A549 (cell line): ENCODE results near the gene ADAM12. TPM values are rescaled to one million over a fixed set of nuclear protein-coding genes. Genes with fewer than 3 reads are reported as not detected.

Source experiments
- ATAC-seq, 2 experiments: fragments of 200-7000 bp in 1 of 2; fragments of >200 bp in 1 of 2; cut with Nextera tagmentation in 1 of 2; cut with Tn5 transposase in 1 of 2; 3 replicates each; pipeline versions ENCODE4 v1.8.0 to v1.9.1; 2018 to 2020; ENCODE audit warnings: mild to moderate bottlenecking in 1 of 2, moderate library complexity in 1 of 2
- CTCF ChIA-PET: fragments of 300-600 bp; sonication (Branson Sonifier 250); formaldehyde crosslinking; extraction: SDS; loops from one replicate; lab custom pipeline; 2021; ENCODE audit warnings: antibody characterized with exemption, inconsistent platforms; lab: Yijun Ruan, JAX
- POLR2A ChIA-PET: fragments of 350-600 bp; formaldehyde crosslinking; extraction: SDS; loops from one replicate; lab custom pipeline; 2021; ENCODE audit warnings: antibody characterized with exemption, inconsistent platforms; lab: Yijun Ruan, JAX
- DNase-seq, 2 experiments: peaks; one replicate each; pipeline versions ENCODE4 v3.0.0 to v3.0.0-alpha.2; 2011 to 2016; ENCODE audit warnings: low read depth in 1 of 2, low spot score in 1 of 2
- FAIRE-seq: peaks from 2 replicates; lab custom pipeline; 2011; peaks lifted over from hg19 to GRCh38; lab: Jason Lieb, UNC
- H3K27ac ChIP-seq, 2 experiments: fragments of >200 bp; sonication (Bioruptor Twin); formaldehyde crosslinking; 3 replicates each; pipeline ENCODE4 v1.5.1; 2016 to 2017
- H3K4me1 ChIP-seq: fragments of >200 bp; sonication (Bioruptor Twin); formaldehyde crosslinking; 3 replicates; pipeline ENCODE4 v1.6.1; 2016
- H3K4me2 ChIP-seq: fragments of >200 bp; sonication (Bioruptor Twin); formaldehyde crosslinking; 3 replicates; pipeline ENCODE4 v1.6.1; 2016
- H3K4me3 ChIP-seq: fragments of >200 bp; sonication (Bioruptor Twin); formaldehyde crosslinking; 3 replicates; pipeline ENCODE4 v1.5.1; 2016
- H3K9me3 ChIP-seq: fragments of >200 bp; sonication (Bioruptor Twin); formaldehyde crosslinking; 3 replicates; pipeline ENCODE4 v1.6.1; 2016
- CBX8 ChIP-seq: fragments of 200-600 bp; sonication (generic); IDR thresholded peaks from 2 replicates; pipeline ENCODE4 v1.6.1; 2016
- HOXA7 ChIP-seq: fragments of 250-450 bp; sonication (Bioruptor Pico); IDR thresholded peaks from 2 replicates; pipeline ENCODE4 v1.5.0; 2020; ENCODE audit warnings: mild to moderate bottlenecking, moderate library complexity
- HOXB13 ChIP-seq: fragments of 250-450 bp; sonication (Bioruptor Pico); IDR thresholded peaks from 2 replicates; pipeline ENCODE4 v1.5.0; 2020; ENCODE audit warnings: low read depth, mild to moderate bottlenecking, moderate library complexity
- HOXB5 ChIP-seq: fragments of 250-450 bp; sonication (Bioruptor Pico); IDR thresholded peaks from 2 replicates; pipeline ENCODE4 v1.5.0; 2020; ENCODE audit warnings: mild to moderate bottlenecking, moderate library complexity
- MAFK ChIP-seq: fragments of 450-650 bp; IDR thresholded peaks from 2 replicates; pipeline ENCODE4 v1.6.1; 2014; ENCODE audit not compliant: partially characterized antibody
- NFE2L2 ChIP-seq: fragments of 150-350 bp; conservative IDR thresholded peaks from 2 replicates; pipeline ENCODE4 v1.6.1; 2014; ENCODE audit warnings: low read length
- PHF8 ChIP-seq: fragments of 200-600 bp; sonication (generic); IDR thresholded peaks from 2 replicates; pipeline ENCODE4 v1.6.1; 2016; ENCODE audit warnings: low read depth, mild to moderate bottlenecking, antibody characterized with exemption, moderate library complexity, borderline replicate concordance
- RAD21 ChIP-seq, 2 experiments: fragments of >200 bp in 1 of 2; sonication (Bioruptor Twin) in 1 of 2; formaldehyde crosslinking in 1 of 2; IDR thresholded peaks in 1 of 2; conservative IDR thresholded peaks in 1 of 2; 2 replicates in 1 of 2; 3 replicates in 1 of 2; pipeline ENCODE4 v1.6.1; 2012 to 2018; ENCODE audit warnings: inconsistent platforms in 1 of 2
- RARB ChIP-seq: fragments of 250-450 bp; sonication (Bioruptor Pico); IDR thresholded peaks from 2 replicates; pipeline ENCODE4 v1.8.0; 2021; ENCODE audit warnings: mild to moderate bottlenecking, moderate library complexity
- TP53 ChIP-seq: fragments of 250-450 bp; sonication (Bioruptor Pico); IDR thresholded peaks from 2 replicates; pipeline ENCODE4 v1.5.0; 2021; ENCODE audit warnings: mild to moderate bottlenecking, moderate library complexity
- ZFP36 ChIP-seq: fragments of 450-650 bp; IDR thresholded peaks from 2 replicates; pipeline ENCODE4 v1.6.1; 2014; ENCODE audit warnings: borderline replicate concordance; ENCODE audit not compliant: partially characterized antibody
- ZSCAN20 ChIP-seq: fragments of 250-450 bp; sonication (Bioruptor Pico); IDR thresholded peaks from 2 replicates; pipeline ENCODE4 v1.8.0; 2022; ENCODE audit warnings: mild to moderate bottlenecking, moderate library complexity
- WGBS: methylation state at CpG from one replicate; pipeline ENCODE4 v1.1.6; 2017; ENCODE audit errors: missing lambda C conversion rate; 5-methylcytosine and 5-hydroxymethylcytosine counted together
- polyA plus RNA-seq, 4 experiments: library from polyadenylated mRNA; depleted of rRNA in 3 of 4; stranded (reverse); fragments of >200 nt; fragmentation: RNase III in 1 of 4; extraction: RNeasy Plus Mini Kit Qiagen cat#74134 plus additional on column Dnase treatment in 1 of 4; gene quantifications; 2 replicates in 3 of 4; 3 replicates in 1 of 4; pipeline ENCODE4 v1.2.3, GENCODE V29; 2011 to 2017
- small RNA-seq, 6 experiments: library from RNA; depleted of rRNA; stranded (forward); fragments of <200 nt; gene quantifications; one replicate each; pipeline ENCODE3, GENCODE V24; 2012

The ADAM12 gene
- polyA plus RNA-seq, 2 of the 4 experiments (the other 2 are of a cell fraction): 1.6 to 4.8 TPM

DNA sequence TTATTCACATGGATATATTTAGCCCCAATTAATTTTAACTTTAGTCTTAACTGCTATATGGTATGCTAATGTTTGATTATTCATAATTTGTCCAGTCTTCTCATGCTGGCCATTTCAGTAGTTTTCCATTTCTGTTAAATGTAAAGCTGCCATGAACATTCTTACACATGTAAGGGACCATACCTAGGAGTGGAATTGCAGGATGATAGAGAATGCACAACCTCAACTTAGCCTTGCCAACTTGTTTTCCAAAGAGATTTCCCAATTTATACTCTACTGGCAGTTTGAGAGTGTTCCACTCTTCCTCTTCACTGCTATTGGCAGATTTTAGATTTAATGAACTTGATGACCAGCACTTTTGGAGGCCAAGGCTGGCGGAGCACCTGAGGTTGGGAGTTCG, 423.7 kb downstream of the ADAM12 start:
- Histone ChIP-seq H3K4me3 (no peak overlapping the region), H3K9me3 (peaks cover 5% of the 10 kb centered on the region; the same call in 1 of the 3 replicates), H3K4me1 (peaks cover 5% of the 10 kb centered on the region; the same call in 2 of the 3 replicates), H3K27ac (no peak overlapping the region), H3K4me2 (no peak overlapping the region)
- DNase-seq: no peak
- TF ChIP-seq PHF8 (no peak), TP53 (CRISPR knock-in tag) (no peak), HOXA7 (no peak), MAFK (no peak), RARB (CRISPR knock-in tag) (no peak), HOXB13 (no peak), ZFP36 (no peak), CBX8 (no peak), HOXB5 (no peak), RAD21 (conservative IDR thresholded peaks at IDR 0.05 in 1 of 2, IDR thresholded peaks at IDR 0.05 in 1 of 2) (no peak), ZSCAN20 (CRISPR knock-in tag) (no peak), NFE2L2 (no peak)
- WGBS: 94% methylated on average over 2 of the region's 2 CpGs
- FAIRE-seq: no peak
- CTCF ChIA-PET: interaction anchor here (1.1 kb wide), 1 partner anchor 539 kb away, joined by 3 read pairs; no protein-coding TSS in a partner anchor
- POLR2A ChIA-PET: no interaction called here
- no peak for ATAC-seq

Small RNA genes within 50 kb of the gene (small RNA-seq; reads per million reads assigned to genes)
- gene RNA5SP328: 0 reads per million in 6 experiments
